GM12874 (cell line): ENCODE results near the gene MEG3.

Experiments used
- TF ChIP-seq, protein P1 (sequence below): IDR thresholded peaks from 2 replicates; pipeline ENCODE4 v1.5.1; 2011; ENCODE audit warnings: low read depth, mild to moderate bottlenecking, control low read depth, low read length, moderate library complexity; ENCODE audit not compliant: insufficient read depth

MEG3 gene

DNA sequence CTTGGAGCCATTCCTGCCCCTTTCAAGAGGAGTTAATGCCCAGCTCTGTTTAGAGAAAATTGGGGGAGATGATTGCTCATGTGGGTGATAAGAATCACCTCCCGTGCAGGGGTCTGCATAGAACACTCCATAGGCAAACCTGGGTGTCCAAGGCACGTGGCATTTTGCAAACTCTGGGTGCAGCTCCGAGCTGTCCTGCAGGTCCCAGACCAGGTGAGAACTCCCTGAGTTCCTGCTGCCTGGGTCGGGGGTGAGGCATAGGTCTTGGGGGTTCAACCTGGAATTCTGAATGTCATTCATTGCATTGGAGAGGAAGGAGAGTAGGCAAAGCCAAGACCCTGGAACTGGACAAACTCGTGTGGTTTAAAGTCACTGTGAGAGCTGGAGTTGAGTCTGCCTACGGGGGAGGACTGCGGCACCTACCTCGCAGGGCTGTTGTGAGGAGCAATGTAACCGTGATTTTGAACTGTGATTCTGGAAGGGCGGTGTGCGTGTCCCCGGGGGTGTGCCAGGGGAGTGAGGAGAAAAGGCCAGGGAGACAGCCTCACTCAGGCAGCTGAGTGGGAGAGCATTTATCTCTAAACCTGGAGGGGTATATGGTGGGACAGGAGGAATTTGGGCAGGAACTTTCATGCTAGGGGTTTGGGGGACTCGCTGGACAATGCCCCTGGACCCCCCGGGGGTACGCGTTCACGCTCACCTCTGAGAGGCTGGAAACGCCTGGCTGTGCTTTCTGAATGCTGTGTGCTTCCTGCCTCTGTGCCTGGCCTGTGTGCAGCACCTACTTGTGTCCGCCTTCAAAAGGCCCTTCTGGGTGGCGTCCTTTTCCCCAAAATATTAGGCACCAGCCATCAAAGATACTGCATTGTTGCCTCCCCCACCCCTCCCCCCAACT, 30.4 kb downstream of the MEG3 start:
- TF ChIP-seq, protein P1, sequence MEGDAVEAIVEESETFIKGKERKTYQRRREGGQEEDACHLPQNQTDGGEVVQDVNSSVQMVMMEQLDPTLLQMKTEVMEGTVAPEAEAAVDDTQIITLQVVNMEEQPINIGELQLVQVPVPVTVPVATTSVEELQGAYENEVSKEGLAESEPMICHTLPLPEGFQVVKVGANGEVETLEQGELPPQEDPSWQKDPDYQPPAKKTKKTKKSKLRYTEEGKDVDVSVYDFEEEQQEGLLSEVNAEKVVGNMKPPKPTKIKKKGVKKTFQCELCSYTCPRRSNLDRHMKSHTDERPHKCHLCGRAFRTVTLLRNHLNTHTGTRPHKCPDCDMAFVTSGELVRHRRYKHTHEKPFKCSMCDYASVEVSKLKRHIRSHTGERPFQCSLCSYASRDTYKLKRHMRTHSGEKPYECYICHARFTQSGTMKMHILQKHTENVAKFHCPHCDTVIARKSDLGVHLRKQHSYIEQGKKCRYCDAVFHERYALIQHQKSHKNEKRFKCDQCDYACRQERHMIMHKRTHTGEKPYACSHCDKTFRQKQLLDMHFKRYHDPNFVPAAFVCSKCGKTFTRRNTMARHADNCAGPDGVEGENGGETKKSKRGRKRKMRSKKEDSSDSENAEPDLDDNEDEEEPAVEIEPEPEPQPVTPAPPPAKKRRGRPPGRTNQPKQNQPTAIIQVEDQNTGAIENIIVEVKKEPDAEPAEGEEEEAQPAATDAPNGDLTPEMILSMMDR = no peak

GRCh38 chr14:100857233-100857922, 31.5 kb downstream of the MEG3 start:
- TF ChIP-seq, protein P1 = no peak

DNA sequence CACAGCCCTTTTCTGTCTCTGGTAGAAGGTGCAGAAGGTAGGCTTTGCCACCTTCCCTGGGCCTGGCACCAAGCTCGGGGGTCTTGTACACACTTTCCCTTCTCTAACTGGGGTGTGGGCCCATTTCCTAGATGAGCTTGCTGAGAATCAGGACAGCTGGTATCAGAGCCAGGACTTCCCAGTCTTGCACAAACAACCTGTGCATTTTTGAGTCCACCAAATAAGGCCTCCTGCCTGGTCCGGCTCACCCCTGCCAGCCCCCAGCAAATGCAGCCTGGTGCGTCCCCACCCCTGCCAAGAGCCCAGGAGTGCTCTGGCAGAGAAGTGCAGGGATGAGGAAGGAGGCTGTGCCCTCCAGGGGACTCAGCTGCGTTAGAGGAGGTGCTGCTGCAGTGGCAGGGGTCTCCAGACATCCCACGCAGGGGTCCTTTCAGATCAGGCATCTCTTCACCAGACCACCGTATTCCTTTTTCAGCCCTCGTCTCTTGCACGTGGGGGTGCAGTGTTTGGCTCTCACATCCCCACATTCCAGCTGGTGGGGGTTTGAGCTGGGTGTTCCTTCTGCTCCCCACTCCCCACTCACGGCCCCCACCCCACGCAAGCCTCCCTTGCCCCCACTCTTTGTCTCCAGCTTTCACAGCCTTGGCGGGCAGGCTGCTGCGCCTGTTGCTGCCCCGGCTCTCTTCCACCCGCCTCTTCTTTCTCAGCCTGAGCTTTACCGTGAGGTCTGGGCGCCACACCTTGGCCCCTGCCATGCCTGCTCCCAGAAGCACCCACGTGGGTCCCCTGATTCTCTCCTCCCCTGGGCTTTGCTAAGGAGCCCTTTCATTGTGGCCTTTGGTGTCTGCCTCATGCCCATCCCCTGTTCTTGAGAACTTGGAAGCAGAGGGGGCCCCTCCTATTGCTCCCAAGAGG, 32.3 kb downstream of the MEG3 start:
- TF ChIP-seq, protein P1 = no peak

DNA sequence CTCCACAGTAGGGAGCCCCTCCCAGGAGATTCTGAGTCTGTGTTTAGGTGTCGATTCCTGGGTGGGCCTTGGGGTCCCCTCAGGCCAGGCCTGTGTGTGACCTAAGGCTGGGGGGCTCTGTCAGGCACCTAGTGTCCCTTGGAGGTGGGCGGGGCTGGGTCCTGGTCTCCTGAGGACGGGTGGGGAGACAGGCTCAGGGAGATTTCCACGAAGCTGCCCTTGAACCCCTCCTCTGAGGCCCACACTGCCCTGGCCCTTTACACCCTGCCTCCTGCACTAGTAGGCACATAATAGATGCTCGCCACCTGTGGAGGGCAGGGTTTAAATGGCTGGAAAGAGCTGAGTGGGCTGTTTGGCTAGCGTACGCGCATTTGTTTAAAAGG, 32.9 kb downstream of the MEG3 start:
- TF ChIP-seq, protein P1 = no peak

DNA sequence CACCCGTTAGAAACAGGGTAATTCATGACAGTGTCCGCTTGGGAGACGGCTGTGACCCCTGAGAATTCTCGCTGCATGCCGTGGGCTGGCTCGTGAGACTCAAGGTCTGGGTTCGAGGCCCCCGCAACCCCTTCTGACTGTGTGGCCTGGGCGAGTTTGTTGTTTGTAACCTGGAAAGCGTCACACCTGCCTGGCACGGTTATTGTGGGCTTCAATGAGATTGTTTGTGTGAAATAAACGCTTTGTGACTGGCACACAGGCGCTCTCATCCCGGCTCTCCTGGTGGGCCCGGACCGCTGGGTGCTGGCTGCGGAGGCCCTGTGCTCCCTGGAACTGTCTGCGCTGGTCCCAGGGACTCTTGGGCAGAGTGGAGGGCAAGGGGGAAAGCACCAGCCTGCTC, 33.9 kb downstream of the MEG3 start:
- TF ChIP-seq, protein P1 = no peak

GRCh38 chr14:100860556-100861187, 34.8 kb downstream of the MEG3 start:
- TF ChIP-seq, protein P1 = no peak
